Measurements from ENCODE around the gene CUBN.

Gene CUBN

GRCh38 chr10:17009212-17009700 lies 120.4 kb downstream of the CUBN start:
- DNase-seq = no peak

GRCh38 chr10:17007418-17007770 lies 122.2 kb downstream of the CUBN start:
- DNase-seq = no peak

GRCh38 chr10:17006631-17007417 lies 122.8 kb downstream of the CUBN start:
- DNase-seq = no peak

GRCh38 chr10:17005621-17006566 lies 123.7 kb downstream of the CUBN start:
- no peak for DNase-seq

GRCh38 chr10:17004801-17005380 lies 124.7 kb downstream of the CUBN start:
- DNase-seq = no peak

- DNase-seq = no peak
These were observed 125.8 kb downstream of the CUBN start for GRCh38 chr10:17003651-17004286.

- DNase-seq = no peak
These were observed 126.5 kb downstream of the CUBN start for GRCh38 chr10:17003151-17003550.

- DNase-seq = no peak
These were observed 127.5 kb downstream of the CUBN start for GRCh38 chr10:17001961-17002749.

GRCh38 chr10:17001297-17001744 lies 128.3 kb downstream of the CUBN start:
- DNase-seq = no peak

GRCh38 chr10:16999665-17000451 lies 129.8 kb downstream of the CUBN start:
- no peak for DNase-seq

- DNase-seq = no peak
These were observed 133.1 kb downstream of the CUBN start for GRCh38 chr10:16996530-16996964.

GRCh38 chr10:16995867-16996529 lies 133.6 kb downstream of the CUBN start:
- DNase-seq = no peak

GRCh38 chr10:16993186-16993585 lies 136.4 kb downstream of the CUBN start:
- DNase-seq = no peak

GRCh38 chr10:16992611-16993119 lies 136.9 kb downstream of the CUBN start:
- DNase-seq = no peak

- no peak for DNase-seq
These were observed 138.6 kb downstream of the CUBN start for GRCh38 chr10:16991011-16991410.

- no peak for DNase-seq
These were observed 139.8 kb downstream of the CUBN start for GRCh38 chr10:16989826-16990293.

GRCh38 chr10:16988900-16989299 lies 140.7 kb downstream of the CUBN start:
- DNase-seq = no peak

GRCh38 chr10:16987976-16988610 lies 141.5 kb downstream of the CUBN start:
- no peak for DNase-seq

GRCh38 chr10:16987206-16987621 lies 142.4 kb downstream of the CUBN start:
- DNase-seq = no peak

Data from right kidney (tissue), 1 donor.